HL-60 (cell line): Measurements from ENCODE around the gene APOL3.

Experiments
- DNase-seq, 2 experiments: peaks; one replicate each; pipeline ENCODE4 v3.0.0-alpha.2; 2010 to 2020; ENCODE audit warnings: low read depth in 1 of 2, low spot score in 1 of 2
- H3K27ac ChIP-seq: fragments of 250-450 bp; sonication (Bioruptor Pico); replicated peaks from 2 replicates; pipeline ENCODE4 v1.5.1; 2020; ENCODE audit warnings: mild to moderate bottlenecking, moderate library complexity
- H3K27me3 ChIP-seq: fragments of 250-450 bp; sonication (Bioruptor Pico); 2 replicates; pipeline ENCODE4 v1.5.1; 2021; ENCODE audit warnings: mild to moderate bottlenecking, moderate library complexity; ENCODE audit not compliant: insufficient read depth, poor library complexity, severe bottlenecking
- H3K4me3 ChIP-seq: replicated peaks from 2 replicates; pipeline ENCODE4 v1.5.1; 2011; ENCODE audit warnings: mild to moderate bottlenecking, control low read depth, low read length; ENCODE audit not compliant: insufficient read depth
- CTCF ChIP-seq: IDR thresholded peaks from one replicate; pipeline ENCODE4 v1.5.1; 2011; ENCODE audit warnings: low read length, control low read depth, inconsistent platforms; ENCODE audit not compliant: insufficient read depth
- GABPA ChIP-seq: IDR thresholded peaks from 2 replicates; pipeline ENCODE4 v1.6.1; 2012; ENCODE audit warnings: low read depth
- POLR2AphosphoS5 ChIP-seq: IDR thresholded peaks from 2 replicates; pipeline ENCODE4 v1.6.1; 2012; ENCODE audit warnings: low read depth
- REST ChIP-seq: IDR thresholded peaks from 2 replicates; pipeline ENCODE4 v1.6.1; 2012; ENCODE audit warnings: low read depth; ENCODE audit not compliant: insufficient replicate concordance
- SPI1 ChIP-seq: IDR thresholded peaks from 2 replicates; pipeline ENCODE4 v1.6.1; 2012; ENCODE audit warnings: low read depth, mild to moderate bottlenecking, borderline replicate concordance

APOL3 gene

DNA sequence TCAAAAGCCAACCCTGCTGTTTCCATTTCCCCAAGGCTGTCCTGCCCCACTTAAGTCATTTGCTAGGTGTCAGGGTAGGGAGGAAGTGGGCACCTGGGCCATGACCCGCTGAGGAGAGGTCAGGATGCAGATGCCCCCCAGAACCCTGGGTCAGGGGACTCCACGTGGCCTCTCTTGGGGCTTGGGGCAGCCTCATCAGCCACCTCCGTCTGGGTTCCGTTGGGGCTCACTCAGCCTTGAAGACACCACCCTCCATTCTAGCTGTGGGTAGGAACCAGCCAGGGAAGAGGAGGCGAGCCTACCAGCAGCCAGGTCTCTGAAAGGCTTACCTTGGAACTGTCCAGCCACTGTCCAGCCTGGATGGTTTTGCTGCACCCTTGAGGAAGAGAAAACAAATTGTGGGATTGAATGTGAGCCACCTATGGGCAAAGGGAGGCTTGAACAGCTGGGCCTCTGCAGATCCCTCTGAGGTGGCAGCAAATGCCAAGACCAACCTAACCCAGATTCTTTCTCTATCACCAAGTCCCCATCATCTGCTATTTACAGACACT, 38.5 kb upstream of the APOL3 start:
- Histone ChIP-seq H3K27ac (no peak overlapping the region), H3K4me3 (no peak overlapping the region), H3K27me3 (no peaks in the 10 kb centered on the region)
- TF ChIP-seq GABPA: no peak
- DNase-seq: no peak

- no peak overlapping the region for H3K4me3 ChIP-seq
- TF ChIP-seq SPI1 (no peak), POLR2AphosphoS5 (no peak), GABPA (no peak), REST (no peak), CTCF (no peak)
- DNase-seq: no peak
- H3K27me3 ChIP-seq: no peaks in the 10 kb centered on the region
- H3K27ac ChIP-seq: no peak overlapping the region
Observed at GRCh38 chr22:36198536-36198935, 38.0 kb upstream of the APOL3 start.

- Histone ChIP-seq H3K27me3 (no peaks in the 10 kb centered on the region), H3K4me3 (no peak overlapping the region), H3K27ac (no peak overlapping the region)
- TF ChIP-seq GABPA: no peak
- no peak for TF ChIP-seq REST
- no peak for TF ChIP-seq POLR2AphosphoS5
- no peak for TF ChIP-seq CTCF
- DNase-seq: peak in 1 of 2 experiments; percentile 9
Observed at GRCh38 chr22:36197514-36198146, 37.1 kb upstream of the APOL3 start.

DNA sequence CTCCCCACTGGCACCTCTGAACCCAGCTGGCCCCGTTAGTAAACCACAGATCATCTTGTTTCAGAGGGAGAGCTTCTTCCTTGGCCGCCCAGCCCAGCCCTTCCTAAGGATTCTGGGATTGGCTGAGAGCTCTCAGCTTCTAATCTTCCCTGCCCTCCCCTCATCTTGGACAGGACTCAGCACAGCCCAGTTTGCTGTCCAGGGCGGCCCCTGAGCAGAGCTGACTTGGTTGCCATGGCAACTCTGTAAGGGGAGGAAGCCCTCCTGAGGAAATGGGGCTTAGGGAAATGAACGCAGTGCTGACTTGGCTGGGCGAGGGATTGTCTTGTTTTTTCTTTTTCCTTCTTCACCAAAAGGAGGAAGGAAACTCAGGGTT, 36.5 kb upstream of the APOL3 start:
- Histone ChIP-seq H3K4me3 (no peak overlapping the region), H3K27ac (no peak overlapping the region), H3K27me3 (no peaks in the 10 kb centered on the region)
- TF ChIP-seq SPI1: no peak
- TF ChIP-seq REST: no peak
- TF ChIP-seq GABPA: no peak
- TF ChIP-seq CTCF: no peak
- TF ChIP-seq POLR2AphosphoS5: no peak
- DNase-seq: no peak
